AG09309 (cell line): Measurements from ENCODE around the gene MARK4.
A peak's percentile ranks its signal among the peaks of the same experiment; 100 is the strongest.

ENCODE experiments used
- DNase-seq: peaks from one replicate; pipeline ENCODE4 v3.0.0-alpha.2; 2010; ENCODE audit warnings: low read depth
- H3K4me3 ChIP-seq: 2 replicates; pipeline ENCODE4 v1.5.1; 2011; ENCODE audit warnings: mild to moderate bottlenecking, low read depth, low read length, moderate library complexity; ENCODE audit not compliant: control insufficient read depth
- TF ChIP-seq, protein P1 (sequence below): IDR thresholded peaks from 2 replicates; pipeline ENCODE4 v1.5.1; 2011; ENCODE audit warnings: mild to moderate bottlenecking, low read depth, low read length, inconsistent platforms; ENCODE audit not compliant: insufficient read depth, control insufficient read depth; ENCODE audit errors: missing control alignments

MARK4 gene

DNA sequence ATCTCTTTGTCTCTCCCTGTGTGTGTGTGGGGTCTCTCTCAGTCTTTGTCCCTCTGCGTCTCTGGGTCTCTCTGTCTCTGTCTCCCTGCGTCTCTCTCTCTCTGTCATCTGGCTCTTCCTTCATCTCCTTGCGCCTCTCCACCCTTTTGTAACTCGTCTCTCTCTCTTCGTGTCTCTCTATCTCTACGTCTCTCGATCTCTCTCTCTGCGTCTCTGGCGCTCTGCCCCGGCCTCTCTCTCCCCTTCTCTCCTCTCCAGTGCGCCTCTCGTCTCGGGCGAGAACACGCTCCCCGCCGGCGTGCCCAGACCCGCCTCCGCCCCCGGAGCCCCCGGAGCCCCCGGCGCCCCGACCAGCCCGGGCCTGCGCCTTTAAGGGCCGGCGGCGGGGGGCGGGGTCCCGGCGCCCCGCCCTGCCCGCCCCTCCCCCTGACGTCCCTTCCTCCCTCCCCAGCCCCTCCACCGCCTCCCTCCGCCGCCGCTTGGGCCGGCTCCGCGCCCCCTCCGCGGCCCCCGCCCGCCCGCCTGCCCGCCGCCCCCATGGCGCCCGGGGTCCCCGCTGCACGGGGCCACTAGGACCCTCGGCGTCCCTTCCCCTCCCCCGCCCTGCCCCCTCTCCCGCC lies at the start of gene MARK4:
TSS of gene MARK4 (plus strand) at position 440 of the 620 bp plus-strand sequence. CDS start 318 bp downstream, outside the sequence.
- TF ChIP-seq, protein P1, sequence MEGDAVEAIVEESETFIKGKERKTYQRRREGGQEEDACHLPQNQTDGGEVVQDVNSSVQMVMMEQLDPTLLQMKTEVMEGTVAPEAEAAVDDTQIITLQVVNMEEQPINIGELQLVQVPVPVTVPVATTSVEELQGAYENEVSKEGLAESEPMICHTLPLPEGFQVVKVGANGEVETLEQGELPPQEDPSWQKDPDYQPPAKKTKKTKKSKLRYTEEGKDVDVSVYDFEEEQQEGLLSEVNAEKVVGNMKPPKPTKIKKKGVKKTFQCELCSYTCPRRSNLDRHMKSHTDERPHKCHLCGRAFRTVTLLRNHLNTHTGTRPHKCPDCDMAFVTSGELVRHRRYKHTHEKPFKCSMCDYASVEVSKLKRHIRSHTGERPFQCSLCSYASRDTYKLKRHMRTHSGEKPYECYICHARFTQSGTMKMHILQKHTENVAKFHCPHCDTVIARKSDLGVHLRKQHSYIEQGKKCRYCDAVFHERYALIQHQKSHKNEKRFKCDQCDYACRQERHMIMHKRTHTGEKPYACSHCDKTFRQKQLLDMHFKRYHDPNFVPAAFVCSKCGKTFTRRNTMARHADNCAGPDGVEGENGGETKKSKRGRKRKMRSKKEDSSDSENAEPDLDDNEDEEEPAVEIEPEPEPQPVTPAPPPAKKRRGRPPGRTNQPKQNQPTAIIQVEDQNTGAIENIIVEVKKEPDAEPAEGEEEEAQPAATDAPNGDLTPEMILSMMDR = no peak
- DNase-seq = no peak
- peak within 1 kb of the TSS; percentile 85 for H3K4me3 ChIP-seq

- no peak for DNase-seq
- no peak overlapping the region for H3K4me3 ChIP-seq
- TF ChIP-seq, protein P1 = no peak
Measured at GRCh38 chr19:45202637-45203036, 48.4 kb upstream of the MARK4 start.

DNA sequence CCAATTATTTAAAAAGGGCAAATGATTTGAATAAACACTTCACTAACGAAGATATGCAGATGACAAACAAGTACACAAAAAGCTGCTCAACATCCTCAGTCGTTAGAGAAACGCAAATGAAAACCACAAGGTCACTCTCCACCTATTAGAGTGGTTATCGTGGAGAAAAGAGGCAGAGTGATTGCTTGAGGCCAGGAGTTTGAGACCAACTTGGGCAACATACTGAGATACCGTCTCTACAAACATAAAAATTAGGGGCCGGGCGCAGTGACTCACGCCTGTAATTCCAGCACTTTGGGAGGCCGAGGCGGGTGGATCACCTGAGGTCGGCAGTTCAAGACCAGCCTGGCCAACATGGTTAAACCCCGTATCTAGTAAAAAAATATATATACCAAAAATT lies 45.3 kb upstream of the MARK4 start:
- TF ChIP-seq, protein P1 = no peak
- H3K4me3 ChIP-seq = no peak overlapping the region
- DNase-seq = no peak

DNA sequence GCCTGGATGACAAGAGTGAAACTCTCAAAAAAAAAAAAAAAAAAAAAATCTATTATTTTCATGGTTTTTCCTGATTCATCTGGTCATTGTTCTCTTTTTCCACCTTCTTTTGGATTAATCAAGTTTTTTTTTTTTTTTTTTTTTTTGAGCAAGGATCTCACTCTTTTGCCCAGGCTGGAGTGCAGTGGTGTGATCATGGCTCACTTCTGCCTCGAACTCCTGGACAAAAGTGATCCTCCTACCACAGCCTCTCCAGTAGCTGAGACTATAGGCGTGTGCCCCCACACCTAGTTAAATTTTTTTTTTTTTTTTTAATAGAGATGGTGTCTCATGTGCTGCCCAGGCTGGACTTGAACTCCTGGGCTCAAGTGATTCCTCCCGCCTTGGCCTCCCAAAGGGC lies 44.7 kb upstream of the MARK4 start:
- no peak for DNase-seq
- TF ChIP-seq, protein P1 = no peak
- no peak overlapping the region for H3K4me3 ChIP-seq

- no peak for DNase-seq
- TF ChIP-seq, protein P1 = no peak
- no peak overlapping the region for H3K4me3 ChIP-seq
Measured at GRCh38 chr19:45211751-45212381, 39.2 kb upstream of the MARK4 start.

- no peak overlapping the region for H3K4me3 ChIP-seq
- no peak for DNase-seq
- TF ChIP-seq, protein P1 = no peak
Measured at GRCh38 chr19:45213031-45213430, 38.0 kb upstream of the MARK4 start.
